ENCODE measurements around the gene KRTAP5-8. TPM values are rescaled to one million over a fixed set of nuclear protein-coding genes. Genes with fewer than 3 reads are reported as not detected.
"Not testable (repeated sequence)": the region's sequence is repeated elsewhere in the genome, so short reads cannot be mapped to it uniquely, and the experiment has no call there.

KRTAP5-8 gene
- total and polyA plus RNA-seq, 2 experiments from 2014 or later, result not detected

DNA sequence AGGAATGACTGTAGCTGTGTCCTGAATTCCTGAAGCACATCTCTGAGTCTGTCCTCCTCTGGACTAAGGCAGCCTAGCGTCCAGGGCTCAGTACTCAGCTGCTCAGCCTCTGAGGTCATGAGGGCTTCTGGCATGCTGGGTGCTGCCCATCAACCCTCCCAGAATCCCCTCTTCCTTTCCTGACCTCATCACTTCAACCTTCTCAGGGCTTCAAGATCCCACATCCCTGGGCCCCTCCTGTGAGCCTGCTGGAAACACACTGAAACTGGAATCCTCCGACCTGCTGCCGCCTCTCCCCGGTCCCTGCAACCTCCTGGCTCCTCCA, 803 bp downstream of the KRTAP5-8 start:
- H3K36me3 ChIP-seq (replicated peaks; ENCODE audit: insufficient read depth, low read depth), result no peaks in the 10 kb centered on the region
- peaks cover 10% of the 10 kb centered on the region for H3K4me1 ChIP-seq (ENCODE audit: insufficient read depth)
- H3K9me3 ChIP-seq (ENCODE audit: low read depth), result no peaks in the 10 kb centered on the region
- no peak for DNase-seq (ENCODE audit: low spot score)
- no peak overlapping the region for H2AFZ ChIP-seq
- H3K27me3 ChIP-seq, result no peaks in the 10 kb centered on the region
- H3K4me2 ChIP-seq, result no peak overlapping the region
- 77% methylated on average over 4 of the region's 4 CpGs for WGBS (ENCODE audit: low lambda C conversion rate, missing lambda C conversion rate)
- TF ChIP-seq EZH2 (IDR thresholded peaks at IDR 0.05; ENCODE audit: borderline replicate concordance), result no peak
- no peak for TF ChIP-seq EZH2phosphoT487 (IDR thresholded peaks at IDR 0.05; ENCODE audit: low read depth, severe bottlenecking, unreplicated experiment)
- TF ChIP-seq, protein P1, sequence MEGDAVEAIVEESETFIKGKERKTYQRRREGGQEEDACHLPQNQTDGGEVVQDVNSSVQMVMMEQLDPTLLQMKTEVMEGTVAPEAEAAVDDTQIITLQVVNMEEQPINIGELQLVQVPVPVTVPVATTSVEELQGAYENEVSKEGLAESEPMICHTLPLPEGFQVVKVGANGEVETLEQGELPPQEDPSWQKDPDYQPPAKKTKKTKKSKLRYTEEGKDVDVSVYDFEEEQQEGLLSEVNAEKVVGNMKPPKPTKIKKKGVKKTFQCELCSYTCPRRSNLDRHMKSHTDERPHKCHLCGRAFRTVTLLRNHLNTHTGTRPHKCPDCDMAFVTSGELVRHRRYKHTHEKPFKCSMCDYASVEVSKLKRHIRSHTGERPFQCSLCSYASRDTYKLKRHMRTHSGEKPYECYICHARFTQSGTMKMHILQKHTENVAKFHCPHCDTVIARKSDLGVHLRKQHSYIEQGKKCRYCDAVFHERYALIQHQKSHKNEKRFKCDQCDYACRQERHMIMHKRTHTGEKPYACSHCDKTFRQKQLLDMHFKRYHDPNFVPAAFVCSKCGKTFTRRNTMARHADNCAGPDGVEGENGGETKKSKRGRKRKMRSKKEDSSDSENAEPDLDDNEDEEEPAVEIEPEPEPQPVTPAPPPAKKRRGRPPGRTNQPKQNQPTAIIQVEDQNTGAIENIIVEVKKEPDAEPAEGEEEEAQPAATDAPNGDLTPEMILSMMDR (IDR thresholded peaks at IDR 0.05; ENCODE audit: poor library complexity), result no peak
- no peaks in the 10 kb centered on the region for H3K9me2 ChIP-seq (replicated peaks; ENCODE audit: insufficient read depth)
- no peak overlapping the region for H3K4me3 ChIP-seq
- H3K79me2 ChIP-seq, result no peaks in the 10 kb centered on the region
- H3K27ac ChIP-seq, result no peak overlapping the region
- no peaks in the 10 kb centered on the region for H4K20me1 ChIP-seq (ENCODE audit: insufficient read depth, poor library complexity, severe bottlenecking)

DNA sequence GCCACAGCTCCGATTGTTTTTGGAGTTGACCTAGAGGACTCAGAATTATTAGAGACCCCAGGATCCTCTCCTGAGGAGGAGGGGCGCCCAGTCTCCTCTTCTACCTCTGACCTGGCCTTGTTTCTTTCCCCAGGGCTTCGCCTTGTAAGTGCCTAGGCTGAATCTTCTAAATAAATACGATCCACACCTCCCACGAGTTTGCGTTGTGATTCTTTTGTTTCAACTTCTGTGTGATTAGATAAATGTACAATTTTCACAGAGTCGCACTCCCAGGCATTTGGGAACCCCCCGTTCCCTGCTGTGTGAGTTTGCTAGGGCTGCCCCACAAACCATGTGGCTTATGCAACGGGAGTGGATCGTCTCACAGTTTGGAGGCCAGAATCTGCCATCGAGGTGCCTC, 1.2 kb downstream of the KRTAP5-8 start:
- Histone ChIP-seq H4K20me1 (ENCODE audit: insufficient read depth, poor library complexity, severe bottlenecking) (no peaks in the 10 kb centered on the region), H3K27ac (no peak overlapping the region), H3K79me2 (no peaks in the 10 kb centered on the region), H3K27me3 (no peaks in the 10 kb centered on the region), H3K36me3 (replicated peaks; ENCODE audit: insufficient read depth, low read depth) (no peaks in the 10 kb centered on the region), H3K9me3 (ENCODE audit: low read depth) (no peaks in the 10 kb centered on the region), H3K4me2 (no peak overlapping the region), H2AFZ (no peak overlapping the region), H3K4me1 (ENCODE audit: insufficient read depth) (peaks cover 13% of the 10 kb centered on the region), H3K9me2 (replicated peaks; ENCODE audit: insufficient read depth) (no peaks in the 10 kb centered on the region), H3K4me3 (no peak overlapping the region)
- 91% methylated on average over 9 of the region's 11 CpGs for WGBS (ENCODE audit: low lambda C conversion rate, missing lambda C conversion rate)
- TF ChIP-seq, protein P1 (IDR thresholded peaks at IDR 0.05; ENCODE audit: poor library complexity), result no peak
- no peak for TF ChIP-seq EZH2phosphoT487 (IDR thresholded peaks at IDR 0.05; ENCODE audit: low read depth, severe bottlenecking, unreplicated experiment)
- no peak for TF ChIP-seq EZH2 (IDR thresholded peaks at IDR 0.05; ENCODE audit: borderline replicate concordance)
- no peak for DNase-seq (ENCODE audit: low spot score)

DNA sequence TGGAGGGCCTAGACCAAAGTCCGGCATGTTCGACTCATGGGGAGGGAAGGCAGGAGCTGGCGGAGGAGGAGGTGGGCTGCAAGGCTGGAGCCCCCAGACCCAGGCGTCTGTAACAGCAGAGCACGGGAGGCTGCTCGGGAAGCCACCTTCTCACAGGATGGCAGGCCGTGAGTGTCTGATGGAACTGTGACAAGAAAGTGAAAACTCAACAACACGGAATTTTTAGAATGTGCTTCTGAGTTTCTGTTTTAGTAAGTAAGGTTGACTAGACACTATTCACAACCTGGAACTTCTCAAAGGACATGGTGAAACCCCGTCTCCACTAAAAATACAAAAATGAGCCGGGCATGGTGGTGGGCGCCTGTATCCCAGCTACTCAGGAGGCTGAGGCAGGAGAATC, 2.1 kb downstream of the KRTAP5-8 start:
- H3K4me1 ChIP-seq (ENCODE audit: insufficient read depth), result peaks cover 15% of the 10 kb centered on the region
- H3K27me3 ChIP-seq; H3K79me2 ChIP-seq; H3K36me3 ChIP-seq (replicated peaks; ENCODE audit: insufficient read depth, low read depth); H4K20me1 ChIP-seq (ENCODE audit: insufficient read depth, poor library complexity, severe bottlenecking); H3K4me3 ChIP-seq; H3K9me2 ChIP-seq (replicated peaks; ENCODE audit: insufficient read depth); H3K9me3 ChIP-seq (ENCODE audit: low read depth); H2AFZ ChIP-seq; H3K4me2 ChIP-seq; H3K27ac ChIP-seq; DNase-seq (ENCODE audit: low spot score): not testable (repeated sequence)
- 98% methylated on average over 11 of the region's 11 CpGs for WGBS (ENCODE audit: low lambda C conversion rate, missing lambda C conversion rate)

DNA sequence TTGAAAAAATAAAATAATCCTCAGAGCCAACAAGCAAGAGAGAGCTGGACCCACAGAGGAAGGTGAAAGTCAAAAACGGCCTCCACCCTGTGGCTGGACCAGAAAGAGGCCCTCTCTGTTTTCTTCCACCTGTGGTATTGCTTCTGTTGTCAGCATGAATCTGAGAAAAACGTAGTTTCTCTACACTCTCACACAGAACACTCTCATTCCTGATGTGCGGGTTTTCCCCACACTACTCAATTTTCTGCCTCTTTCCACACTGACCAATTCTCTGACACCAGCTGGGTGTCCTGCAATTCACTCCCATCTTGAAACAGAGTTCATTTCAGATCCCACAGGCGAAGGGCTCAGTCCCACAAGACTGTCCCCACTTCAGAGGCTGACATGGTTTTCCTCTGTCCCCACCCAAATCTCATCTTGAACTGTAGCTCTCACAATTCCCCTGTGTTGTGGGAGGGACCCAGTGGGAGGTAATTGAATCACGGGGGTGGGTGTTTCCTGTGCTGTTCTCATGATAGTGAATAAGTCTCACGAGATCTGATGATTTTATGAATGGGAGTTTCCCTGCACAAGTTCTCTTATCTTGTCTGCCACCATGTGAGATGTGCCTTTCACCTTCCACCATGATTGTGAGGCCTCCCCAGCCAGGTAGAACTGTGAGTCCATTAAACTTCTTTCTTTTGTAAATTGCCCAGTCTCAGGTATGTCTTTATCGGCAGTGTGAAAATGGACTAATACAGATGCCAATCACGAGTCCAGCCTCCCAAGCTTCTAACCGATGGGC, 2.9 kb downstream of the KRTAP5-8 start:
- not testable (repeated sequence) for H3K9me2 ChIP-seq (replicated peaks; ENCODE audit: insufficient read depth); H2AFZ ChIP-seq; H4K20me1 ChIP-seq (ENCODE audit: insufficient read depth, poor library complexity, severe bottlenecking); DNase-seq (ENCODE audit: low spot score); H3K4me3 ChIP-seq; H3K27ac ChIP-seq; H3K4me2 ChIP-seq; H3K9me3 ChIP-seq (ENCODE audit: low read depth); H3K36me3 ChIP-seq (replicated peaks; ENCODE audit: insufficient read depth, low read depth); H3K4me1 ChIP-seq (ENCODE audit: insufficient read depth); H3K79me2 ChIP-seq; H3K27me3 ChIP-seq
- WGBS (ENCODE audit: low lambda C conversion rate, missing lambda C conversion rate), result 88% methylated on average over 9 of the region's 9 CpGs
